GM10266 (cell line): Measurements from ENCODE around the gene KIF6.

ENCODE experiments used
- DNase-seq: peaks from one replicate; pipeline ENCODE4 v3.0.0; 2012; ENCODE audit errors: extremely low spot score
- CTCF ChIP-seq: IDR thresholded peaks from 2 replicates; pipeline ENCODE4 v1.5.1; 2012; ENCODE audit warnings: mild to moderate bottlenecking, low read depth; ENCODE audit not compliant: control insufficient read depth, insufficient read depth; ENCODE audit errors: missing control alignments

The KIF6 gene

GRCh38 chr6:39322306-39322850 is 402.8 kb downstream of the KIF6 start, which contains the start of gene KCNK16:
Gene KCNK16, minus strand, starts transcription at chr6:39322702. Its CDS starts 162 bp downstream, at chr6:39322540.
- no peak for TF ChIP-seq CTCF
- no peak for DNase-seq

DNA sequence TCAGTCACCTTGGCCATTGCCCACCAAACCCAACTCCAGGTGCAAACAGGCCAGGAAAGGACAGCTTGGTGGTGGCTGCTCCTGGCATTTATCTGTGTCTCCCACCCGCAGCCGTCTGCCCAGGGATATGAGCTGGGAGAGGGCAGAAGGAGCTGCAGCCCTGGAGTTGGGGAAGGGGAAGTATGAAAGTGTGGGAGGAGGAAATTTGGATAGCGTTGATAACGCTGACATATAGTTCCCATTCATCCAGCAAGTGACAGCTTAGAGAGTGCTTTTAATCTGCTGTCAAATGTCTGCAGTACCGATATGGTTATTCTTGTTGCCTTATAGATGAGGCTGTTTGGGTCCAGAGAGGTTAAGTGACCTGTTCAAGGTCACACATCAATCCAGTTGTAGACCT is 403.4 kb downstream of the KIF6 start:
- TF ChIP-seq CTCF = no peak
- no peak for DNase-seq

DNA sequence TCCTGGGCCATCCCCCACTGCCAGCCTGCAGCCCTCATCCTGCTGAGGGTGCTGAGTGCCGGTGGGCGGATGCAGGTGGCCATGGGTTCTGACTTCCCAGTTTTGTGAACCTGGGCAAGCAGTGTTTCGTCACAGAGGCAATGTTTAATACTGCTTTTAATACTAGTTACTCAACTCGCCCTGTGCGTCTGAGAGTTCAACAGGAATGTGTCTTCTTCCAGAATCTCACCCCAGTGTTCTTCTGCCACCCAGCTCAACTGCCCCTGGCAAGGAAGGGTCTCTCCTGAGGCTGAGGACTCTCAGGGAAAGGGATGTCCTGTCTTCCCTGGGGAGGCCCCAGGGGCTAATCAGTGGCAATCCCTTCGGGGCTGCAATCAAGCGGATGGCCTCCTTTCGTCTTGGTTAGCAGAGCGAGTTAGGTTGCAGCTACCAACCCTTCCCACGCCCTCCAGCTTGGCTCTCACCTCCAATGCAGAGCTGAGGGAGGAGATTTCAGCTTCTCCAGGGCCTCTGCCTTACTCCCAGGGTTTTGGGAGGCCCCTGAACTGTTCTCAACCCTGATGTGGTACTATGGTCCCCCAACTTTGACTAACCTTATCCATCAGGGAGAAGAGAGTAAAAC is 404.7 kb downstream of the KIF6 start:
- DNase-seq = no peak
- no peak for TF ChIP-seq CTCF

DNA sequence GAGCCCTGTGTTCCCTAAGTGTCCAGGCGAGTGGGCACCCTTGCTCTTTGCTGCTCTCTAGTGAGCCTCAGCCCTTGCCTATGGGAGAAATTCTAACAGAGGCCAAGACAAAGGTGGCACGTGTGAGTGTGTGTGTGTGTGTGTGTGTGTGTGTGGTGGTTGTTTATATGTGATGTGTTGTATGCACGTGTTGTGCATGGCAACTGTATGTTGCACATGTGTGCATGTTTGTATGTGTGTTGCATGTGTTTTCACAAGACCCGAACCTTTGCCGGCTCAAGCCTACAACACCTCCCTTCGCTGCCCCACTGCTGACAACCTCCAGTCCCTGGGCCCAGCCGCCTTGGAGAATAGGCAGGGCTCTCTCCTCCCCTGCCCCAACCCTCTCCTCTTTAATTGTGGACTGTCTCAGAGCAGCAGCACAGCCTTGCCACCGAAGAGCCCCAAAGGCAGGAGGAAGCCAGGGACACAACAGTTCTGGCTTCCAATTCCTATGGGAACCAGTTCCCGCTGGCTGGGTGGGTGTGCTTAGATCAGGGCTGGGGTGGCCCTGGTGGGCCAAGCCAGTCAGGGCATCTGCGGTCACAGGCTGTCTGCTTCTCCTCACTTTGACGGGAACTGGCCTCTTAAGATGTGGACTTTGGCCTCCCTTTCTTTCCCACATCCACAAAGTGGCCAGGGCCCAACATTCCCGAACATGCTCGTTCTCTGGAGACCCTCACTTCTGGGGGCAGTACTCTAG is 405.4 kb downstream of the KIF6 start:
- no peak for DNase-seq
- no peak for TF ChIP-seq CTCF

- no peak for TF ChIP-seq CTCF
- no peak for DNase-seq
Observed at GRCh38 chr6:39317256-39317655, 408.0 kb downstream of the KIF6 start.

GRCh38 chr6:39314273-39314795 is 410.9 kb downstream of the KIF6 start, which contains the start of gene KCNK17:
Gene KCNK17, minus strand, starts transcription at chr6:39314419. Its CDS starts 99 bp downstream, at chr6:39314320.
- TF ChIP-seq CTCF = no peak
- DNase-seq = no peak
